Prostate gland (tissue), 2 donors: ENCODE measurements around the gene CCBE1. TPM values are rescaled to one million over a fixed set of nuclear protein-coding genes. Genes with fewer than 3 reads are reported as not detected.

ENCODE experiments used
- DNase-seq: peaks from one replicate; pipeline ENCODE4 v3.0.0-alpha.2; 2019; ENCODE audit warnings: low spot score
- H3K27ac ChIP-seq, 2 donors: fragments of 200-600 bp; sonication (generic); 2 replicates each; pipeline ENCODE4 v1.5.1; 2017 to 2019
- H3K27me3 ChIP-seq: fragments of 200-600 bp; sonication (generic); replicated peaks from 2 replicates; pipeline ENCODE4 v1.5.1; 2019; ENCODE audit not compliant: insufficient read depth
- H3K36me3 ChIP-seq, 2 donors: fragments of 200-600 bp; sonication (generic); 1 replicate in 1 of 2; 2 replicates in 1 of 2; pipeline versions ENCODE4 v1.5.1 to v1.8.1; 2017 to 2019
- H3K4me1 ChIP-seq: fragments of 200-600 bp; sonication (generic); replicated peaks from 2 replicates; pipeline ENCODE4 v1.5.1; 2019
- H3K4me3 ChIP-seq, 2 donors: fragments of 200-600 bp; sonication (generic); 2 replicates each; pipeline ENCODE4 v1.5.1; 2017 to 2019
- H3K9me3 ChIP-seq: fragments of 200-600 bp; sonication (generic); 2 replicates; pipeline ENCODE4 v1.5.1; 2017
- CTCF ChIP-seq, 4 experiments: fragments of 200-600 bp in 2 of 4; fragments of 450-650 bp in 2 of 4; sonication (generic) in 2 of 4; IDR thresholded peaks; 1 replicate in 3 of 4; 2 replicates in 1 of 4; pipeline ENCODE4 v1.5.1; 2016 to 2019; ENCODE audit warnings: antibody characterized with exemption in 4 of 4, mild to moderate bottlenecking in 2 of 4, moderate library complexity in 2 of 4
- POLR2A ChIP-seq: fragments of 450-650 bp; IDR thresholded peaks from one replicate; pipeline ENCODE4 v1.6.1; 2016; ENCODE audit warnings: antibody characterized with exemption, mild to moderate bottlenecking
- POLR2AphosphoS5 ChIP-seq: sonication (generic); formaldehyde crosslinking; IDR thresholded peaks from one replicate; pipeline ENCODE4 v1.6.1; 2017; ENCODE audit warnings: antibody characterized with exemption
- WGBS: methylation state at CpG from one replicate; pipeline ENCODE4 v1.1.5; 2018; 5-methylcytosine and 5-hydroxymethylcytosine counted together
- intact Hi-C: fragments of 100-400 bp; cut with DNase I; formaldehyde crosslinking; loops from one replicate; pipeline ENCODE4 v1.14.2; 2022
- total RNA-seq, 2 donors: library from RNA; depleted of rRNA; stranded (reverse); fragments of >200 nt; gene quantifications; one replicate each; pipeline ENCODE4 v1.1.0, GENCODE V29; 2016

The CCBE1 gene
- total RNA-seq, 2 donors from 2014 or later: 1.8 to 2.0 TPM

DNA sequence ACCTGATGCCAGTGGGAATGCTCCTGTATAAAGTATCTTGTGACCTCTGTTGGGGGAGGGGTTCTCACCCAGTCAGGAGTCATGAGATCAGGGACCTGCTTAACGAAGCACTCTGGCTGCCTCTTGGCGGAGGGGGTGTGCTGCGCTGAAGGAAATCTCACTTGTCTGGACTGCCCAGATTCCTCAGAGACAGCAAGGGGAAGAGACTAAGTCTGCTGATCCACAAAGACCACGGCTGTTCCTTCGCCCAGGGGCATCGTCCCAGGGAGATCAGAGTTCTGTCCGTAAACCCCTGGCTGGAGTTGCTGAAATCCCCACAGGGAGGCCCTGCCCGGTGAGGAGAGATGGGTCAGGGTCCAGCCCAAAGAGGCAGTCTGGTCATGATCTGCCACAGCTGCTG, 168.4 kb downstream of the CCBE1 start:
- H3K4me3 ChIP-seq: no peak overlapping the region
- H3K36me3 ChIP-seq: no peaks in the 10 kb centered on the region
- TF ChIP-seq CTCF (IDR thresholded peaks at IDR 0.05) (no peak), POLR2AphosphoS5 (no peak), POLR2A (no peak)
- WGBS: 70% methylated on average over 6 of the region's 8 CpGs
- no peaks in the 10 kb centered on the region for H3K9me3 ChIP-seq
- DNase-seq: no peak
- intact Hi-C loops: no loop called here
- H3K27ac ChIP-seq: no peak overlapping the region
- no peaks in the 10 kb centered on the region for H3K4me1 ChIP-seq
- no peaks in the 10 kb centered on the region for H3K27me3 ChIP-seq

DNA sequence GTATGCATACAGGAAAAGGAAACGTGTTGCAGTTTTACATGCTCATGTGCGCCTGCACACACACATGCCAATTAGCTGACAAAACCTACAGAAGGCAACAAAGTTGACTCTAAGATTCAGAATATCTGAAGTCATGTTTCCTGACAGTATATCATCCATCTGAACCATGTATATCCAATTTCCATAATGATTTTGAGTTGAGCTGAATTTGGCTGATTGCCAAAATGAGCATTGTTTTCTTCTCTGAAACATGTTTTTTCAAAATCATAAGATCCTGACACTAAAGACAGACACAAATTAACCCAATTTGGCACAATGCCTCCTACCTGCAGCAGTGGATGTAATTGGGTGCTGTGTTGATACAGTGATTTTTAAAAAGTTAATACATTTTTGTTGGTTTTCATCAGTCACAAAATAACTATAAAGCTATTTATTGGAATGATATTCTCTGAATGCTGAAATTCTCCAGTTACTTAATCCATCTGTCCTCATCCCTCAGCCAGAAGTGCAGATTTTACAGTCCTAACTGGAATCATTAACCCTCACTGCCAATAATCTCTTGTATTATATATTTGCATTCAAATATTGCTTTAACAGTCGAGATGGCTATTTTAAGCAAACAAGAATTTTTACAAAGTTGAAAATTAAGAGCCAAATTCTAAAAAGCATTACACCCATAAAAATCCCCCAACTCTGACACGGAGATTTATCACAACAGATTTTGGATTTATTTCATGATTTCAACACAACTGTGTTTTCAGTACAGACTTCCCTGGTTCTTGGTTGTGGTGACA, 176.5 kb downstream of the CCBE1 start:
- TF ChIP-seq POLR2A (no peak), CTCF (IDR thresholded peaks at IDR 0.05) (no peak), POLR2AphosphoS5 (no peak)
- H3K9me3 ChIP-seq: no peaks in the 10 kb centered on the region
- H3K4me1 ChIP-seq: no peaks in the 10 kb centered on the region
- intact Hi-C loops: no loop called here
- H3K4me3 ChIP-seq: no peak overlapping the region
- whole genome bisulfite sequencing: 69% methylated on average over 4 of the region's 4 CpGs
- H3K36me3 ChIP-seq: no peaks in the 10 kb centered on the region
- no peak overlapping the region for H3K27ac ChIP-seq
- DNase-seq: no peak
- no peaks in the 10 kb centered on the region for H3K27me3 ChIP-seq

DNA sequence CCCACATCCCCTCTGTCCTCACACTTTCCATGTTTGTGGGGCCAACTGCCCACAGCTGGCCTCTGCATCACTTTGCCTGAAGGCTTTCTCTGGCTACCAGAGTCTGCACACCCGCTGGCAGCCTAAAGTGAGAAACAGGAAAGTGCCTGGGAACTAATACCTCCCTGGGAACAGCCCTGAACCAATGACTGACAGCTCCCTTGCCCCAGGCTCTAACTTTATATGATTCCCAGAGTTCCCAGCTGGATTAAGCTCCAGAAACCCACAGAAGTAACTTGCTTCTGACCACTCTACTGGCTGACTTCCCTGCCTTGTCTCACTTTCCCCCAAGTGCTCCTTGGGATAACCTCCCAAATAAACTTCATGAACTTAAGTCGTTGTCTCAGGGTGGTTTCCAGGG, 178.5 kb downstream of the CCBE1 start:
- 75% methylated on average over 2 of the region's 2 CpGs for WGBS
- H3K27ac ChIP-seq: no peak overlapping the region
- no peaks in the 10 kb centered on the region for H3K27me3 ChIP-seq
- no peaks in the 10 kb centered on the region for H3K4me1 ChIP-seq
- intact Hi-C loops: loop anchor here (10.0 kb wide), 1 partner anchor 46 kb away; no protein-coding TSS in a partner anchor
- H3K4me3 ChIP-seq: no peak overlapping the region
- TF ChIP-seq POLR2AphosphoS5: no peak
- no peak for TF ChIP-seq CTCF (IDR thresholded peaks at IDR 0.05)
- TF ChIP-seq POLR2A: no peak
- no peak for DNase-seq
- no peaks in the 10 kb centered on the region for H3K9me3 ChIP-seq
- H3K36me3 ChIP-seq: no peaks in the 10 kb centered on the region

DNA sequence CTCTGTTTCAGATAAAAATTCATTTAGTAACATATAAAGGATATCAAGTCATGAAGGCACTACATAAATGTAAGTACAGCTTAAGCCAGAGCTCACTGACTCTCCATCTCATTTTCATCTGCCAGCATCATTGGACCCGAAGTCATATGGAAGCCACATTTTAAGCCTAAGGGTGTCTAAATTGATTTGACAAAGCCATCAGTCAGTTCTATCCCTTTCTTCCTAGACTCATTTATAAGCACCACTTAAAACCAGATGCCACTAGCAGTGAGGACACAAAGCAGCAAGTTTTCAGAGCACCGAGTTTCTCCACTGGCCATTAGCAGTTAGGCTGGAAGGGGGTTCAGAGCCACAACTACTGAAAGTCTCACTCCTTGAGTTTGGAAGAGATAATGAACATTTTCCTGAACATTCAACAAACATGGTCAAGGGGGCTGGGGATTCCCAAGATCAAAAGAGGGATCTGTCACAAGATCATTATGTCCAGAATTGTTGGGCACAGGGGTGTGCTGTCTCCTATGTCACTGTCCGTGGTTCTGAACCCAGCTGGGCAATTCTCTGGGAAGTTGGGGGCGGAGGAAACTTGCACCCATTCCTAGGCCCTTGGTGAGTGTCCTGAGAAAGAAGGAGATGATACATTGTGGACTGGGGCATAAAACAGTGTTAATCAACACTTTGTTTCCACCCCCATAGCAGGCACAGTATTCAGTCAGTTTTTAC, 179.6 kb downstream of the CCBE1 start:
- Histone ChIP-seq H3K4me1 (no peaks in the 10 kb centered on the region), H3K36me3 (no peaks in the 10 kb centered on the region), H3K4me3 (no peak overlapping the region), H3K27me3 (no peaks in the 10 kb centered on the region), H3K9me3 (no peaks in the 10 kb centered on the region), H3K27ac (no peak overlapping the region)
- 73% methylated on average over 4 of the region's 4 CpGs for WGBS
- no peak for TF ChIP-seq CTCF (IDR thresholded peaks at IDR 0.05)
- no peak for TF ChIP-seq POLR2A
- no peak for TF ChIP-seq POLR2AphosphoS5
- intact Hi-C loops: loop anchor here (10.0 kb wide), 1 partner anchor 47 kb away; no protein-coding TSS in a partner anchor
- no peak for DNase-seq
